HG02981 (cell line): ENCODE results near the gene CST7.
"Not testable (repeated sequence)": the region's sequence is repeated elsewhere in the genome, so short reads cannot be mapped to it uniquely, and the experiment has no call there.

Source experiments
- ATAC-seq: cut with Tn5 transposase; IDR thresholded peaks from one replicate; pipeline ENCODE4 v1.9.1; 2021; ENCODE audit warnings: mild to moderate bottlenecking, moderate library complexity; ENCODE audit not compliant: unreplicated experiment

CST7 gene

GRCh38 chr20:24998631-24999445 is 49.8 kb downstream of the CST7 start:
- ATAC-seq = no peak

DNA sequence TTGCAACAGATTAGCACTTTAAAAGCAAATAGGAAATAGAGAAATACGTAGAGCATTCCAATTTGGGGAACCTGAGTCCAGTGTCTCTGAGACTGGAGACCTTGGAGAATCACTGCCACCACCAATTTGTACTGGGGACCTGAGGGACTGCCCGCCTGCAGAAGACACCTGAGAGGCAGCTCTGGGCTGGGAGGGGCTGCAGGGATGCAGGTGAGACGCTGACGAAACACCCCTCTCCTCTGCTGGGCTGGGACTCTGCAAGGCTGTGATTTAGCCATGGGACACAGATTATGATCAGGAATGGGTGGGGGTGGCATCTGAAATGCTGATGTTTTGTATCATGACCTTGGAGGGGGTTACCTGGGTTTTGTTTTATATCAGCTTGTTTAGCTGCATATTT is 50.5 kb downstream of the CST7 start:
- no peak for ATAC-seq

DNA sequence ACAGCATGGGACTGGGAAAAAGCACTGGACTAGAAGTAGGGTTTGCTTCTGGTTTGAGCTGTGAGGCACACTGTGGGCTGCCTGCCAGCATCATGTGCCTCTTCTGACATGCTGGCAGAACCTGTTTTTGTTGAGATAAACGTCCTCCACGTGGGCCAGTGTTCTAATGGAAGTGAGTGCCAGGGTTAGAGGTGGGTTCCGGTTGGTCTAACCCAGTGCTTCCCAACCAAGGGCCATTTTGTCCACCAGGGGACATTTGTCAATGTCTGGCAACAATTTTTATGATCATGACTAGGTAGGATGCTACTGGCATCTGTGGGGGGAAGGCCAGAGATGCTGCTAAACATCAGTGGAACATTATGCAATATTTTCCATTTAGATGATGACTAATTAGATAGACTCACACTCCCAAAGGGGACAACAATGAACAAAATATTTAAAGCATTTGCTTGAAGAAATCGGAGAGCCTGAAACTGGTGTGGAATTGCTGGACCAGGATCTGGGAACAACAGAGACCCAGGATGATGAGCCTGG is 51.3 kb downstream of the CST7 start:
- ATAC-seq = no peak

- not testable (repeated sequence) for ATAC-seq
Observed at GRCh38 chr20:25001323-25001722, 52.3 kb downstream of the CST7 start.

- no peak for ATAC-seq
Observed at GRCh38 chr20:25003002-25003401, 53.9 kb downstream of the CST7 start.

DNA sequence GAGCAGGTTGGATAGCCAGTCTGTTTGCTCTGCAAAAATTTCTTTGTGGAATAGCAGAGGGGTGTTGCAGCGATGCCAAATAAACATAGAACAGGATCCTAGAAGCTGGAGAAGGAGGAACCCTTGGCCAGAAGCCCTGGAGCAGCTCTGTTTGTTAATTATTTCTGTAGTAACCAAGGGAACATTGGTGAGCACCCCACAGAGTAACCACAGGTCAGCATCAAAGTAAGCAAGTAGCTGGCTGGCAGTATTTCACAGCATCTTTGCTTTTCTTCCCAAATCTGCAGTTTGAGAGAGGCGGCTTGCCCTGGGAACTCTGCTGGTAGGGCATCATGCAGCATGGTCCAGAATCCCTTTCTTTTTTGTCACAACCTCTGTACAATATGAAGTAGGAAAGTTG is 56.2 kb downstream of the CST7 start:
- ATAC-seq = no peak

DNA sequence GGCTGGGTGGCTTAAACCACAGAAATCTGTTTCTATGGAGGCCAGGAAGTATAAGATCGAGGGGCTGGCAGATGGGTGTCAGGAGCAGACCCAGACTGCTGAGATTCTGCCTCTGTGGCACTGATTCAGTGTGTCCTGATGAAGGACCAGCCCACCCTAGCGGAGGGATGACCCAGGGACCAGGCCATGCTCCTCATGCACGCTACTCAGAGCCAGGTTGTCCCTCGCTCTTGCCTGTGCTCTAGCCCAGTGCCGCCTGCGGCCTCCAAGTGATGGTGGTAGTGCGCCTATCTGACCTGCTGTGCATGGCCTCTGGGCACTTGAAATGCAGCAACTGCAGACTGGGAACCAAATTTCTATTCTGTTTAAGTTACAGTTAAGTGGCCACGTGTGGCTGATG is 56.6 kb downstream of the CST7 start:
- no peak for ATAC-seq

- no peak for ATAC-seq
Observed at GRCh38 chr20:25006431-25007167, 57.5 kb downstream of the CST7 start.

GRCh38 chr20:25007491-25008305 is 58.6 kb downstream of the CST7 start:
- no peak for ATAC-seq

DNA sequence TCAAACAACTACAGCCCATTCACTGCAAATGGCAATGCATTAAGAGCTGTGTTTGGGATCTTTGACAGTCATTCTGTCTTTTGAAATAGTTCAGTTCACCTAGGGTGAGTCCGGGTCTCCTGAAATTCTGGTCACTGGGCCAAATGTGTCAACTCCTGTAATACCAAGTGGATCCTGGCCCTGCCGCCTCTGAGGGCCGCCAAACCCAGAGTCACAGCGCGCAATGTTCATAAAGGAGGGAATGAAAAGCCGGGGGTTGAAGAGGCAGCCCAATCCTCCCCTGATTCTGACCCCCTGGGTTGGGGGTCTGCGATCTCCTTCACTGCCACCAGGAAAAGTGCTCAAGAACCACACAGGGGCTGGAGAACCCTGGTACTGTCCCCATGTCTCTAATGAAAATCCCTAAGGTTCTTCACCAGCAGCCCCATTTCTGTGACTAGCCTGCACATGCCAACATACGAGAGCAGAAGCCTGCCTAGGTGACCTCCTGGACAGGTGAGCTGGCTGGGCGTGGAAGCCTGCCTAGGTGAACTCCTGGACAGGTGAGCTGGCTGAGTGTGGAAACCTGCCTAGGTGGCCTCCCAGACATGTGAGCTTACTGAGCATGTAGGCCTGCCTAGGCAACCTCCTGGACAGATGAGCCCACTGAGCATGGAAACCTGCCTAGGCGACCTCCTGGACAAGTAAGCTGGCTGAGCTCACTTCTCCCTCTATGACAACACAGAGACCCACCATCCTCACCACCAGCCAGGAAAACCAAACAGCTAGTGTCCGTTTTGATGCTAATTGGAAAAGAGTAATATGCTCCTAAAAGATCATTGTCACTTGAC is 59.5 kb downstream of the CST7 start:
- no peak for ATAC-seq
